ENCODE data around the gene GNAQ.

- TF ChIP-seq CTCF (conservative IDR thresholded peaks at IDR 0.05; ENCODE audit: low read depth, low read length) (peak; percentile 63), FOS (IDR thresholded peaks at IDR 0.05; ENCODE audit: low read depth, low read length) (no peak), MAFK (IDR thresholded peaks at IDR 0.05; ENCODE audit: low read depth, low read length) (no peak), USF2 (IDR thresholded peaks at IDR 0.05; ENCODE audit: low read depth, low read length) (no peak), RAD21 (IDR thresholded peaks at IDR 0.05; ENCODE audit: low read length) (peak; percentile 63), POLR2A (IDR thresholded peaks at IDR 0.05; ENCODE audit: low read depth, low read length) (no peak), MXI1 (IDR thresholded peaks at IDR 0.05; ENCODE audit: borderline replicate concordance, low read depth, low read length) (no peak), RFX5 (IDR thresholded peaks at IDR 0.05; ENCODE audit: low read depth, low read length) (no peak)
Observed at GRCh38 chr9:77764894-77765780, 266.5 kb downstream of the GNAQ start.

All from IMR-90 (cell line).